HG03095 (cell line): ENCODE measurements around the gene GREM2.
A peak's percentile ranks its signal among the peaks of the same experiment; 100 is the strongest.

Experiments used
- ATAC-seq: cut with Tn5 transposase; IDR thresholded peaks from one replicate; pipeline ENCODE4 v1.9.1; 2021; ENCODE audit warnings: moderate library complexity; ENCODE audit not compliant: unreplicated experiment

The GREM2 gene

DNA sequence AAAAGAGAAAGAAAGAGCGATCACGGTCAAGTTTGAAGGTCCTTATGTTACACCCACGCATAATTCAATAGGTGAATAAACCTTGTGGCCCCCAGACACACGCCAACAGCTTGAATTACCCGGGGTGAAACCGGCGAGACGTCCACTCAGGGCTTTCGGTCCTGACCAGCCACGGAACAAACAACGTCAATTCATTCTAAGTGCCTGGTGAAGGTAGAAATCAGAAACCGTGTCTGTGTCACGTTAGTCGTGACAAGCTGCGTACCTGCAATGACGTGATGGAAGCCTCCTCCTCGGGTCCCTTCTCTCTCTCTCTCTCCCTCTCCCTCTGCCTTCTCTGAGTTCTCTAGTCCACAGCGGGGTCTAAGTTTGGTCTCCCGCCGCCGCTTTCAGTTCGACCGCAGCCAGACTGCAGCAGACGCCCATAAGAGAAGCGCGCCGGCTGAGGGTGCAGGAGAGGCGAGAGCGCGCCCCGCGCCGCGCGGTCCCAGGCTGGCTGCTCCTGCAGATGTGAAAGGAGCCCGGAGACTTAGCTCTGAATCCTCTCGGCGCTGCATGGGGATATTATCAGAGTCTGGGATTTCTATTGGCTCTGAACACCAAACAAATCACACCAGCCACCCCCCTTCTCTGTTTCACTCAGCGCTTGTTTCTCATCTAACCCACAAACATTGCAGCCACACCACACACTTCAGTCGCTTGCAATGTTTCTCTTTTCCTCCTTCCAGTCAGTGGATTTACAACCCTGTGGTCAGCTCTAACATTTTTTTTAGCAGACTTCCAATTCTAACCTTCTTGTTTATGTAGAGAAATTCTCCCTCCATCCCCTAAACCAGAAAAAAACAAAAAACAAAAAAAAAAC lies at the start of gene GREM2:
Gene GREM2 (minus strand): TSS at position 537 of the 862 bp plus-strand sequence. CDS start 118,680 bp downstream, outside the sequence.
- ATAC-seq, result peak; percentile 75

DNA sequence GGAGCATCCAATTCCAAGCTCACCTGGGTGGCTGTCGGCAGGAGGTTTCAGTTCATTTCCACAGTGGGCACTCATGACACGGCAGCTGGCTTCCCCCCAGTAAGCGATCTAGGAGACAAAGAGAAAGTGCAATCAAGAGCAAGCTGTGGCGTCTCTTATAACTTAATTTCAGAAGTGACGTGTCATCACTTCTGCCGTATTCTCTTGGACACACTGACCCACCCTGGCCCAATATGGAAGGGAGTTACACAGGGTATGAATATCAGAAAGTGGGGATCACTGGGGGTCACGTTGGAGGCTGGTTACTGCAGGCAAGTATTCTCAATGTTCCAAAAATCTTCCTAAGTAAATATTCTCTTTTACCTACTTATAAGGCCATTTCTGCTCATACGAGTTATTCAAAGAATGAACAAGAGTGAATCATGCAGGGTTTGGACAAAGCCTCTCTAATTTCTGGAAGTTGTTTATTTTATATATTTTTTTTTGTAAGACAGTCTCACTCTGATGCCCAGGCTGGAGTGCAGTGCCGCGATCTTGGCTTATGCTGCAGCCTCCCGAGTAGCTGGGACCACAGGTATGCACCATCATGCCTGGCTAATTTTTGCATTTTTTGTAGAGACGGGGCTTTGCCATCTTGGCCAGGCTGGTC lies 46.5 kb upstream of the GREM2 start:
- ATAC-seq, result no peak

DNA sequence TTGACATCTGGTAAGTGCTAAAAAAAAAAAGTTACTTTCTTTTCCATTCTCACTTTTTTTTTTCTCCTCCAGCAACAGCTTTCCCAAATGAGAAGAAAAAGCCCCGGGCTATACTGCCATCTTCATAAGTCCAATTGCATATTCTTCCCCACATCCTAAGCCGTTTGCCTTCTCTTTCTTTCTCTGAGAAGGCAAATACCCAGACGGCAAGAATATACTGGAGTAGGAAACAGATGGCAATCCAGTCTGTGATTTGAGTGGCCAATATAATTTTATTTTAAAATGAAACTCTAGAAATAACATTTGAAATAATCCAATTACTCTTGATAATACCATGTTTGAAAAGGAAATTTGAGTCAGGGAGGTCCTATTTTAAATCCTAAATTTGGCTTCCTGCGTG lies 44.6 kb upstream of the GREM2 start:
- ATAC-seq, result no peak

DNA sequence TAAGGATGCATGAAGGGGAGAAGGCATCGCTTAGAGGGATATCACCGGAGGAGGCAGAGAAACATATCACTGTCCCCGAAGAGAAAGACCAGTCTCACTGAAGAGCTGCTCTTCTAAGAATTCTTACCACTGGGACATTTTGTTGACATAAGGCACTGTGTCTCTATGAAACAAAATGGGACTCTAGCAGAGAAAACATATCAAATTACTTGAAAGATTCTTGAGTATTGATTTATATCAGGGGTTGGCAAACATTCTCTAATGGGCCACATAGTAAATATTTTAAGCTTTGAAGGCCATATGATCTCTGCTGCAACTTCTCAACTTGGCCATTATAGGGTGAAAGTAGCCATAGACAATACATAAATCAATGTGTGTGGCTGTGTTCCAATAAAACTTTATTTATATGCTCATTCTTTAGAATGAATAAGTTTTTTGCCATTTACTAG lies 41.0 kb upstream of the GREM2 start:
- ATAC-seq, result no peak

DNA sequence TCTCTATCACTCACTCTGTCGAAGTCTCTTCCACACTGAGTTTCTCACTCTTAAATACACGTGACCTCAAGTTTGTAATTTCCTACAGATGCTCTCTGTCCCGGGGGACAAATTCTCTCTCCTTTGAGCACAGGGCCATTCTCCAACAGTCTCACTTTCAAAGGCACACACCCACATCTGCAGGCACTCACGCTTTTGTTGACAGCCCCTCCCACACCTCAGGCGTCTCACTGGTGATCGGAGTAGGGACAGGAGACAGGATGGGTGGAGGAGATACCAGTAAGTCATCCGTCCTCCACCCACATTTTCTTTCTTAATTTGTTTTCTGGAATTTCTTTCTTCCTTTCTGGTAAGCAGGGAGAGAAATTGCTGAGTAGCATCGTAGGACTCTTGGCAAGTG lies 40.6 kb upstream of the GREM2 start:
- ATAC-seq, result no peak

DNA sequence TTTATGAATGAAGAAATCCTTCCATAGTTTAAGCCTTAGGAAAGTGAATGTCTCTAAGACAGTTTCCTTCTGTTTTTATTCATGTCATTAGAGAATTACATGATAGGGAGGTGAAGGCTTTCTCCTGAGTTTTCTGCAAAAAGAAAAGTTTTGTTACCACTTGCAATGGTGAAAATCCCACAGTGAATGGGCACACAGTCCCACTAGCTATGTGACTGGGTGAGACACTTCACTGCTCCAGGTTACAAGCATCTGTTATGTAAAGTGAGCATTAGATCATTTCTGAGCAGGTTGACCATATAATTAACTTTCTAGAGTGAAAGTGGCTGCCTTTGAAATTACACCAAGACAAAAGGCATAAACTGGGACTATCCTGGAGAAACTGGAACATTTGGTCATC lies 38.9 kb upstream of the GREM2 start:
- no peak for ATAC-seq

DNA sequence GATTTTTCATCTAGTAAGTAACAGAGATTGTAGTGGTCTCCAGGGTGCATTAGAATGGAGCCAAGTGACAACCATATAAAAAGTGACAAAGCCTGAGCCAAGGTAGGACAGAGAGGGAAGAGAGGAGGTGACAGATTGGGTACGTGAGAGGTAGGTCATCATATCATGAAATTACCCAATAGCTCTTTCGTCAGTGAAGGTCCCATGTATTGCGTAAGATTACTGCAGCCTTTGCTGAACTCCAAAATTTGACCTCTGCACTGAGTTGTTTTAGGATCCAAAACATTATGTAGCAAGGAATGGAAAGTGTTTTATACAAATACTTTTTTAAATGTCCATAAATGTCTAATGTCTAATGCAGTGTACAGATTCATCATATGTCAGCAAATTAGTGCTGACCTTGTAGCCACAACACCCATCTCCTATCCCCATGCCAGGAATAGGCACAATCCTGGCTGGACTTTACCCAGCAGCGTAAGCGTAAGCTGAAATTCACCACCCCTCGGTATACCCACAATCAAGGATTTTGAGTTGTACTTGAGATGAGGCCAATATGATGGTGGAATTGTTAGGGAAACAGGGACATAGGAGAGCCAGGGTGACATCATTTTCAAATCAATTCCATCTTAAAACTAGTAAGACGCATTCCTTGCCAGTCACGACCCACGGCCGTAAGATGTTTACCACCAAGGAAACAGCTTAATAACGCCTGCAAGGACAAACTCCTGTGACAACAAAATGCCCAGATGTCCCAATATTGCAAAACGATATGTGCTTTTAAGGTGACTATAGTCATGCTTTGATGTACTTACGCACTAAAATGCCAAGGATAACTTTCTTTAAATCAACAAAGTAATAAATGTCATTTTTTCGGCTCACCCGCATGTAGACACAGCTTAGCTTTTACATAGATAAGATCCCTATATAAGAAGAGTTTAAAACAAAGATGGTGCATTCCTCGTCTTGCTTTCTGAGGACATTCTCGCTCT lies 38.1 kb upstream of the GREM2 start:
- no peak for ATAC-seq

DNA sequence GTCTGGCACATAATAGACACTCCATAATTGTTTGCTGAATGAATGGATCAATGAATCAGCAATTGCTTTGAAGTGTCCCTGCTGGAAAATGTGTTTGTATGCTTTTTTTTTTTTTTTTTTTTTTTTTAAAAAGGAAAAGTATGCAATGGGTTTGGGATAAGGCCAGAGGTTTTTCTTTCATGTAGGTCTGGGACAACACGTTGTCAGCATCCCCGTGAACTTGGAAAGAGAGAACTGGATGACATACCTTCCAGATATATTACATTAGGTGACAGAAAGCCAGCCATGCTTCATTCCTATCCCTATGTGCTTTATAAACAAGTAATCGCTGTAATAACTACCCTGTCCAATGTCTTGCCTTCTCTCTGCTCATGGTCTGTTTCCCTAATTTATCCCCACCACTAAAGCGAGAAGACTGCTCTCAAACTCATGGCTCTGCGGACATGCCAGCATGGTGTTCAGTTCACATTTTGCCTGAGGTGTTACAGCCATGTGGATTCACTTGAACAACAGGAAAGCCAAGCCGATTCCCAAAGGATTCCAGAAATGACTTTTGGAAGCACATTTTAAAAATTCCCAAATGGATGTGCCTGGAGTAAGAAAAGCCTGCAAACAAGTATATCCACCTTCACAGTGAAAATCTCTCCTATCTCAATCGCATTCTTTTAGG lies 34.8 kb upstream of the GREM2 start:
- no peak for ATAC-seq

DNA sequence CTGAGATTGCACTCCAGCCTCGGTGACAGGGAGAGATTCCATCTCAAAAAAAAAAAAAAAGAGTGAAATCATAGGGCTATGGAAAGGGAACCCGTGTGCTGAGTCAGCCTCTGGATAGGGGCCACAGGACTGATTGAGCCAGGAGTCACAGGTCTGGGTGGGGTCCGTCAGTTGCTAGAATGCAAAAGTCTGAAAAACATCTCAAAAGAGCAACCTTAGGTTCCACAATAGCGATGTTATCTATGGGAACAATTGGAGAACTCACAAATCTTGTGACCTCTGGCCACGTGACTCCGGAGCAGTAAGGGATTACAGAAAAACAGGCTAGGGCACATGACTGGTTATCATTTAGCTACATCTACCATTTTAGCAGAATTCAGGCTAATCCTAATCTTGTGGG lies 32.8 kb upstream of the GREM2 start:
- no peak for ATAC-seq

DNA sequence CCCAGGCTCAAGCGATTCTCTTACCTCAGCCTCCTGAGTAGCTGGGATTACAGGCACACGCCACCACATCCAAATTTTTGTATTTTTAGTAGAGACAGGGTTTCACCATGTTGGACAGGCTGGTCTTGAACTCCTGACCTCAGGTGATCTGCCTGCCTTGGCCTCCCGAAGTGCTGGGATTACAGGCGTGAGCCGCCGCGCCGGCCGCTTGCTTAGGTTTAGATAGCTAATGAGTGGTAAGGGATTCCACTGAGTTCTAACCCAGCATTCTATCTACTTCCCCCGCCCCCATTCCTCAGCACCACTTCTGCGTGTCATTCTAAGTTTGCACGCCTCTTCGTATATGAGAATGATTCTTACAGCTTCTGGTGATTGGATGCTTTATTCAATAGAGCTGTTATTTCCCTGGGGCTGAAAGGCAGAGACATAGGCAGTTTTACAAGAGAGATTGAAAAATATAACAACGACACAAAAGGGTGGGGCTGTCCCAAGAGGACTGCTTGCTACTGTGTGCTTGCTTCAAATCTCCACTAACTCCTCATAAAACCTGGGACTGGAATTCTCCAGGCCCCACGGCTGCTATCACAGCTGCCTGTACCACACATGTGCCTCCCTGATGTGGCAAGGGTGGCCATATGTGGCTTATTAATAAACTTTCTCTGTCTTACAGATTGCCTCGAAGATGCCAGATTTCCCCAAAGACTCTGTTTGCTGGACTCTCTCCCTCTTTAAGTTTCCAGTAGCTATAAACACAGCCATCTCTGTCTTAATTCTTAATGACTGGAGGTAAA lies 23.7 kb upstream of the GREM2 start:
- ATAC-seq, result no peak

DNA sequence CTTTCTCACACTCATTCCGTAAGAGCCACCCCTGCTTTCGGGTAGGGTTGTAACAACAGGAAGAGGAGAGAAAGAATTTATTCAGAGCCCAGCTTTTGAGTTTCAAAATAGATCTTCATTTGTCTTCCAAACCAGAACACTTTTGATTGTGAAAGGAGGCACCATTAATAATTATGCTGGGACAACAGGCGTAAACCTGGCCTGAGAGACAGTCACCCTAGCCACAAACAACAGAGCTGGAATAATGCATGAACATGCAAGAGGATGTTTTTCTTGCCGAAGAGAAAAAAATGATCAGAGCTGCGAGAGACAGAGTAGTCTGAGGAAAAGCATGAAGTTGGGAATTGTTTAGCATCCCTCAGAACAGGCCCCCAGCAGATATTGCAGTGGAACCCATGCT lies 18.5 kb upstream of the GREM2 start:
- no peak for ATAC-seq

DNA sequence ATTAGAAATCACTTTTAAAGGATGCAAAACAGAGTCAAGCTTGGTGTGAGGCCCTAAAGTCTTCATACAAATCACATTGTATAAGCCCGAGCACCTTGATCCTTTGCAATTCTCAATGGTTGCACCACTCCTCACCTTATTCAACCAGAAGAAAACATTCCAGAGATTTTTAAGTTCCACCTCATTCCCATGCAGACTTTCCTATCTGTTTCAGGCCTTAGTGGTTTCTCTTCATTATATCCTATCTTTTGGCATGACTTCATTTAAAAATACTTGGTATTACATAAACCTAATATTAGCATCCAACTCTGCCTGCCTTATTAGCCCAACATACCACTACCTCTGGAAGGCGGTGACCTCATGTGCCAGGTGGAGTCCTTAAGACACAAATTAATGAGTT lies 9.3 kb upstream of the GREM2 start:
- ATAC-seq, result no peak

DNA sequence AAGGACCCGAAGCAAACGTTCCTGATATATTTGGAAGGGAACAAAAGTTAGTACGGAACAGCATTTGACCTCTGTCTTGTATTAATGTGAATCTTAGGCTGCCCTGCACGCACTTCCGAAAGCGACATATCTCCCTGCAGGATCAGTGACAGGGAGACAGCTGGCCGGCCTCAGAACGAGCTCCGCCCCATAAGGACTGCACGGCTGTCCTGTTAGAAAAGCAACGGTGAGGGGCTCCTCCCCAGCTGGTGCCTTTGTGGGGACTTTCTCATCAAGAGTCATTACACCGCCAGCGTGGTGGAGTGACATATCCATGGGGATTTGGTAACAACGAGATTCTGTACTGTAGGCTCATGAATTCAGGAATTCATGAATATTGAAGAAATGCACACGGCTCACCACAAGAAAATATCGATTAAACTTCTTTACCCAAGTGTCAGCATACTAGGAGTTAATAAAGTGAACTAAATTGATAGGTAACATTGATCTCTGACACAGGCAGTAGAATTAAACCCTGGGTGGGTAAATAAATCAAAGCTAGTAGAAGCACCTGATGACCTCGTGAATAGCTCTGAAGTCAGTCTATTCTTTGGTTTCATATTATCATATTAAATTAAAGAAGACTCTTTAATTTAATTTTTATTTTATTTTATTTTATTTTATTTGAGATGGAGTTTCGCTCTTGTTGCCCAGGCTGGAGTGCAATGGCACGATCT lies 8.1 kb upstream of the GREM2 start:
- ATAC-seq, result no peak

DNA sequence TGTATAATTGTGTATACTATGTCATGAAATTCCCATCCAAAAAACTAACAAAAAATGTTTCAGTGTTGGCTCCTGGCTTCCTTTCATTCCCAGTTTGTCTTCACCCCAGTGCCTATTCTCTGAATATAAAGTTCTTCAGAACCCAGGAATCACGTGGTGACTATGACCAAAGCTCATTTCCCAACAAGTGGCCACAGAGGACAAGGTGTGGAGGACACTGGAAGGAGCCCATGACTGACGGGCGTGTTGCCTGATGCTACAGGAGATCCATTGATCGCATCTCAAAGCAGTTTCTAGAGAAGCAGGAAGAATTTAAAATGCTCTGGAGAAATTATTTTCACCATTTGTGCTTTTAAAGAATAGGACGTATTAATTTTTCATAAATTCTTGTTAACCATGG lies 7.4 kb upstream of the GREM2 start:
- no peak for ATAC-seq

DNA sequence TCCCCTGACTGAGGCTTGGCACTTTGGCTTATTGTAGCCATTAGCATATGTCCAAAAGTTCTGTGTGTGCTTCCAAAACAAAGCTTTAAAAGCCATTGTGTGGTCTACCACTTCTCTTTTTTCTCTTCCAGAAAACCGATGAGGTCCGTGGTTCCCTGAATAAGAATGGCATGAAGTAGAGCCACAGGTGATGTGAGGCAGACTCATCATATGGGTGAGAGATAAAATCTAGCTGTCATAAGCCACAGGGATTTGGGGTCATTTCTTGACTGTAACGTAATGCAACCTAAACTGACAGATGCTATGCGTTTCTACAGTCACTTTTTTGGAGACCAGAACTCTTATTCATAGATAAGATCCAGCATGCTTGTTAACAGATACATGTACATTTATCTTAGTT lies 7.0 kb upstream of the GREM2 start:
- ATAC-seq, result no peak

DNA sequence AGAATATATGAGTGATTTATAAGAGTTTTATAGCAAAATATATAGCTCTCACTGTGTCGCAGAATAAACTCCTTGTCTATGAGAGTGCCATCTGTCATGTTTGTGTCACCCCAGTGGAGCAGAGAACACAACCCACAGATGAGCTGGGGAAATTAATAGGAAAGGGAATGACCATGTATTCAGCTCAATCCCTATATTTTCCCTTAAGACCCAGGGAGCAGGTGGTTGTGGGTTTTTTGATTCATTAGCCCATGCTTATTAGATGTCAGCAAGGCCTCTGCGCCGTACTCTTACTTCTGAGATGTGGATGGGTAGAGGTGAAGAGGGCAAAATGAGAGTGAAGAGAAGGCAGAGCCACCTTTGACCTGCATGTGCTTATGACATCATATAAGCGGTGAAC lies 4.1 kb upstream of the GREM2 start:
- ATAC-seq, result no peak

DNA sequence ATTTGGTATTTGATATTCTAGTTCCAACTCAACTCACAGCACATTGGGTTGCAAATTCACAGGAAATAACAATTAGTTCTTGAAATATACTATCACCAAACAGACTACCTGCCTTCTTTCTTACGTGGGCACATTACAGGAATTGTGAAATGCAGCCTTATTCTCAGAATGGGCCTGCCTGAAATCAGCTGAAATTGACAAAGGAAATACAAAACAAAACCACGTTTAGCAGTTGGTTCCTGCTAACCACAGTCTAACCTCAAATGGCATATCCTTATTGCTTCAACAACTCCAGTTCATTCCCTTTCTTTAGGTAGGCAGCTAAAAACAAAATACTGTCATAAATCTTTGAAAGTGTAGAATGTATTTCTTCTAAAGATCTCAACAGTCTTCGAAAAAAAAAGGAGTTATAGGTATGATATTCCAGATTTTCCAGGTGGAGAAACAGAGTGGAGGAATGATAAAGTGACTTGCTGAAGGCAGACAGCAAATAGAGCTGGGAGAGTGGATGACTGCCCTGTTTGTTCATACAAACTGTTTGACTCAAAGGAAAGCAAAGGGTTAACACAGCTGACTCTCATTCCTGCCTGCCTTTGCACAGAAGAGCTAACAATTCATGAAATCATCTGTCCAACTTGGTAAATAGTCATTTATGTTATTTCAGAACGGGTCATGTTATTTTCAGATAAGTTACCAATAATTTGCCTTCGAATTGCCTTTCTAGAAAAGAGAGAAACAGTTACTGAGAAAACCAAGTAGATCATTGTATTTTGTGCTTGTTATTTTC lies 1.6 kb upstream of the GREM2 start:
- ATAC-seq, result no peak

DNA sequence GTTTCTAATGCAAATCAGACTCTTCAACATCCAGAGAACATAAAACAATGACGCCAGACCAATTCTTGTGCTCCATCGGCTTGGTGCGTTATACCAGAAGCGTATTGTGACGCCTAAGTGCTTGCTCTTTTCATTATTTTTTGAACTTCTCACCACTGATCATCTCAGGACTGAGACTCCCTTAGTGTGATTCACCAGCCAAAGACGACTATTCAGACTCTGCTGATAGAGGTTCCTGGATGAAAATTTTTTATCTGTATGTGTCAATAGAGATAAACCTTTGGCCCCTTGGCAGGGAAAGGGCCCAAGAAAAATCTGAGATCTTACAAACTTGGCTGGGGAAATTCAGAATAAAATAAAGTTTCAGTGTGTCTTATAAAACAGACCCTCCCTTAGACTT lies 856 bp upstream of the GREM2 start:
- ATAC-seq, result no peak

DNA sequence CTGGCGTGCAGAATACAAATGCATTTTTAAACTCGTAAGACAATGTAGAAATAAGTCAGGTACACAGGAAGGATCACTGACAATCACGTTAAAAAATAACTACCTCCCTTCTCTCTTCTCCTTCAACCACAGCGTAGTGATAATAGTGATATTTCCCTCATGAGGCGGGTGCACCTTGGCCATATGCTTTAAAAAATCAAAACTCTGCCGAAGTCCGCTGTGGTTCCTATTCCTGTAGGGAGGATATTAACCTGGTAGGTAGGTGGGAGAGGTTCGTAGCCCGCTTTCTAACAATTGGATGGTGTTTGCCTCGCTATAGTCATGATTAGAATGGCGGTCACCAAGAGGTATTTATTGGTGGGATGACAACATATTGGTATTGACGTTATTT lies 732 bp downstream of the GREM2 start:
- no peak for ATAC-seq
